Stimulated activated memory B cell treated with anti-CD40 and anti-IgM and Interleukin-4, amounts not matched to agents 10 μg/mL and 1 μg/mL and 100 μg/mL, for 72 hours (primary cell): Measurements from ENCODE around the gene ANKRD44.

ENCODE experiments used
- ATAC-seq: fragments of 150-1000 bp; cut with Tn5 transposase; 2 replicates; pipeline ENCODE4 v1.10.0; 2021
- H3K27ac Mint-ChIP-seq: one replicate; pipeline ENCODE4 v1.8.0; 2022; ENCODE audit warnings: mild to moderate bottlenecking, mixed read lengths
- H3K27me3 Mint-ChIP-seq: one replicate; pipeline ENCODE4 v1.8.0; 2022; ENCODE audit warnings: mixed read lengths
- H3K36me3 Mint-ChIP-seq: one replicate; pipeline ENCODE4 v1.8.0; 2022; ENCODE audit warnings: mixed read lengths
- H3K4me1 Mint-ChIP-seq: one replicate; pipeline ENCODE4 v1.8.0; 2022; ENCODE audit warnings: mixed read lengths
- H3K4me3 Mint-ChIP-seq: one replicate; pipeline ENCODE4 v1.8.0; 2022; ENCODE audit warnings: mild to moderate bottlenecking, moderate library complexity, mixed read lengths
- H3K9me3 Mint-ChIP-seq: one replicate; pipeline ENCODE4 v1.8.0; 2022; ENCODE audit warnings: mixed read lengths

ANKRD44 gene

DNA sequence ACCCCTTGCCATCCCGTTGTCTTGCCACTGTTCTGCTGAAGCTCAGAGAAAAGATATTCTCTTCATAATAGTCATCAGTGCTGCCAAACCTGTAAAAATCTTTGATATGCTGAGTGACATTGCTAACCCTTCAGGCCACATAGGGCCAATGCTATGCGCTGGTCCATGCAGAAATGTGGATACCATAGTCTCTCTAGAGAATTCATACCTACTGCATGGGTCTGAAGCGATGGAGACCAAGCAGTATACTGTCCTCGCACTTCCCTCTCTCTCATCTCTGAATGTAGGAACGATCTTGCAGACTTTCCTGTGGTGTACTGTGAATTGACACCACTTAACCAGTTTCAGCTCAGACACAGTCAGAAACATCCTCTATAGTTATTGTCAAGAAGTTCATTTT is 17.9 kb upstream of the ANKRD44 start:
- H3K4me1 Mint-ChIP-seq = peaks cover 47% of the 10 kb centered on the region
- no peaks in the 10 kb centered on the region for H3K36me3 Mint-ChIP-seq
- H3K4me3 Mint-ChIP-seq = peak overlapping the region; percentile 24
- peak overlapping the region; percentile 99 for H3K27ac Mint-ChIP-seq
- no peaks in the 10 kb centered on the region for H3K27me3 Mint-ChIP-seq
- ATAC-seq = peak; percentile 56
- H3K9me3 Mint-ChIP-seq = peaks cover 5% of the 10 kb centered on the region

DNA sequence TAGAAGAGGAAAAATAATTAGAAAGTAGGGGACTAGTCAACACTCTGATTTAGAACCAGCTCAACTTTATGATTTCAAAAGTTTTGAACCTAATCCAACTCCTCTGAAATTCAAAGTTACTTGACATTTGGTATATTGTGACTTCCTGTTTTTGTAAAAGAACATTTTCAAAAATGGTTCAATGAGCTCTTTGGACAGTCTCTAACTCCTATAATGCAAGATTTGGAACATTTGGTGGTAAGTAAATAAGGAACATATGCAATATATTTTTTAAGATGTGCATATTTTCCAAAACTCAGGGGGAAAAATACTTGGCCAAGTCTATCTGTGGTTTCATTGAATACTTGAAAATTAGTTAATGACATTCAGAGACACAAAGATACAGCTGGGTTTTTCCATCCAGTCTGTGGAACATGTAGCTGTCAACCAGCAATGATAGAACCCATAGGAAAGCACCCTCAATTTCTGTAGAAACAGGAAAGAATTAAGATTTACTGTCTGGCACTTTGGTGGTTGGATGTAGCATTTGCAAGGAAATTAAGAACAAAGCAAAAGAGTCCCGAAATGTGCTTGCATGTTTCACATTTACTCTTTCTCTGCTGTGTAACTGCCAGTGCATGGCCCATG is 17.0 kb upstream of the ANKRD44 start:
- peaks cover 56% of the 10 kb centered on the region for H3K4me1 Mint-ChIP-seq
- ATAC-seq = peak; percentile 85
- no peaks in the 10 kb centered on the region for H3K27me3 Mint-ChIP-seq
- H3K9me3 Mint-ChIP-seq = peaks cover 5% of the 10 kb centered on the region
- H3K36me3 Mint-ChIP-seq = no peaks in the 10 kb centered on the region
- H3K4me3 Mint-ChIP-seq = peak overlapping the region; percentile 72
- peak overlapping the region; percentile 99 for H3K27ac Mint-ChIP-seq

DNA sequence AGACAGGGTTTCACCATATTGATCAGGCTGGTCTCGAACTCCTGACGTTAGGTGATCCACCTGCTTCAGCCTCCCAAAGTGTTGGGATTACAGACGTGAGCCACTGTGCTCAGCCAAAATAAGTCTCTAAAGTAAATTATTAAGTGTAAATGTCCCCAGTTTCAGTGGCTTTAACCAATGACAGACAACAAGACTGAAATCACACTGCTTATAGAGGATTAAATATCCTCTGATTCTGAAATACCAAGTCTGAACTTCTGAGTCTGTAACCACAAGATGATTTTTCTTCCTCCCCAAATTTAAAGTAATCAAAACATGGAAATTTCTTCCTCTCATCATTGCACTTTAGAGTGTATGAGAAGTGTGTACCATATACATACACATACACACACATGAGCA is 16.5 kb upstream of the ANKRD44 start:
- Mint-ChIP-seq H3K4me1 (peaks cover 58% of the 10 kb centered on the region), H3K27me3 (no peaks in the 10 kb centered on the region), H3K36me3 (no peaks in the 10 kb centered on the region), H3K27ac (peak overlapping the region; percentile 99), H3K4me3 (peak overlapping the region; percentile 72), H3K9me3 (peaks cover 5% of the 10 kb centered on the region)
- peak; percentile 55 for ATAC-seq

DNA sequence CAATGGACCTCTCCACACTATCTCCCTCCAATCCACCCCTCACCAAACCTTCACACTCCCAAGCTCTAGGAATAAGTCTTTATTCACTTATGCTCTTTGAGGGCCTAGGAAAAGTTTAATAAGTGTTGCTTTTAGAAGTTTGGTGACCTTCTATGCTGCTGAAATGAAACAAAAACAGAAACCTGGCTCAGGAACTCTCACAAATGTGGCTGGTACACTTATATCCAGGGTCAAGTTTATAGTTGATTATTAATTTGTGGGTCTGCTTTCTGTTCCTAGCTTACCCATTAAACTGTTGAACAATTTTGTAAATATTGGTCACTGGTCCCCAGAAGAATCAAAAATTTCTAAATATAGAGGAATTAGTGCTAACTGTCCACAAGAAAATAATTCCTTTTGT is 14.2 kb upstream of the ANKRD44 start:
- Mint-ChIP-seq H3K36me3 (no peaks in the 10 kb centered on the region), H3K27me3 (no peaks in the 10 kb centered on the region), H3K4me3 (peak overlapping the region; percentile 68), H3K9me3 (no peaks in the 10 kb centered on the region), H3K27ac (peak overlapping the region; percentile 89), H3K4me1 (peaks cover 58% of the 10 kb centered on the region)
- no peak for ATAC-seq

DNA sequence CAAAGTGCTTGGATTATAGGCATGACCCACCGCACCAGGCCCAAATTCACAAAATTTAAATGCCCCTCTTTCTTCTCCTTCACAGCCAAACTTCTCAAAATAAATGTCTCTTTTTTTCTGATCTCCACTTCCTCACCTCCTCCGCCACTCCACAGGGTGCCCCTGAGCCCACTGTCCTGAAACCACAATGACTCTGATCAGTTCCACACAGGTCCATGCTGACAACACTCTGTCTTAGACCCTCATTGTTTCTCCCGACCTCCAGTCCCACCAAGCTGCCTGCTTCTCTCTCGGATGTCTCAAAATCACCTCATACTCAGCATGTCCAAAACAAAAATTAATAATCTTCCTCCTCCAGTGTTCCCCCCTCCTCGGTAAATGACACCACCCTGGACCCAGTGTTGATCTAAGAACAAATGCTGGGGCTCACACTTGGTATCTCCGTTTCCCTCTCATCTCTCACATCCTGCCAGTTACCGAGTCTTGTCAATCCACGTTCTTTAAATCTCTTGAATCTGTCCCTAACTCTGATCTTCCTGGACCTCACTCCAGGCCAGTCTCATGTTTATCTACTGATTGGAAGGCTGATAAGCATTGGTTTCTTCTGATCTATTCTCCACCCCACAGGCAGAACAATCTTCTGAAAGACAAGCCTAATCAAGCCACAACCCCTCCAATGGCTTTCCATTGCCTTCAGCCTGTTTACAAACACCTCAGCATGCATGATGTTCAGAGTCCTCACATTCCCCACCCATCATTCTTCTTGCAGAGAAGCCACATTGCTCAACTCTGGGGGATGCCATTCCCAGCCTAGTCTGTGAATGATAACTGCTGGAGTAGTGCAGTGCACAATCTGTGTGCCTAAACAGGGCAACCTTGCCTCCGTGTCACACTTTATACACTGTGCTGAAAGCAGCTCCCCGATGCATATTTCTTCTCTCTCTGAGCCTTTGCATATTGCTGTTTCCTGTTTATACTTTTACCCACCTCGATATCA is 12.4 kb upstream of the ANKRD44 start:
- H3K36me3 Mint-ChIP-seq = no peaks in the 10 kb centered on the region
- no peaks in the 10 kb centered on the region for H3K27me3 Mint-ChIP-seq
- H3K27ac Mint-ChIP-seq = peak overlapping the region; percentile 89
- peaks cover 49% of the 10 kb centered on the region for H3K4me1 Mint-ChIP-seq
- no peaks in the 10 kb centered on the region for H3K9me3 Mint-ChIP-seq
- peak overlapping the region; percentile 40 for H3K4me3 Mint-ChIP-seq
- peak; percentile 59 for ATAC-seq

DNA sequence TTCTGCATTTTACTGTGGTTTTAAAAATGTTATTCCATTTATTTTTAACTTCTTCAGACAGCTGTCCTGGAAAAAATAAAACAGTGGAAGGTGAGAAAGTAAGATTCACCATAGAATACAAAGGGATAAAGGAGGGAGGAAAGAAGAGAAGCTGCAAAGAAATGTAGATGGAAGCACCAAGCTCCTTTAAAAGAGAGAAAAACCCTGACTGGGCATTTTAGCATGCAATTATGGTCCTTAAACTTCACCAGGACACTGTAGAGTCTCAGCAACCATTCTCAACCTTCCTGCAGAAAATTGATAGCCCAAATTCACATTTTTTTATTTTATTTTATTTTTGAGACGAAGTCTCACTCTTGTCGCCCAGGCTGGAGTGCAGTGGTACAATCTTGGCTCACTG is 11.6 kb upstream of the ANKRD44 start:
- H3K27ac Mint-ChIP-seq = peak overlapping the region; percentile 89
- H3K36me3 Mint-ChIP-seq = no peaks in the 10 kb centered on the region
- peaks cover 40% of the 10 kb centered on the region for H3K4me1 Mint-ChIP-seq
- ATAC-seq = no peak
- H3K27me3 Mint-ChIP-seq = no peaks in the 10 kb centered on the region
- H3K4me3 Mint-ChIP-seq = no peak overlapping the region
- no peaks in the 10 kb centered on the region for H3K9me3 Mint-ChIP-seq

DNA sequence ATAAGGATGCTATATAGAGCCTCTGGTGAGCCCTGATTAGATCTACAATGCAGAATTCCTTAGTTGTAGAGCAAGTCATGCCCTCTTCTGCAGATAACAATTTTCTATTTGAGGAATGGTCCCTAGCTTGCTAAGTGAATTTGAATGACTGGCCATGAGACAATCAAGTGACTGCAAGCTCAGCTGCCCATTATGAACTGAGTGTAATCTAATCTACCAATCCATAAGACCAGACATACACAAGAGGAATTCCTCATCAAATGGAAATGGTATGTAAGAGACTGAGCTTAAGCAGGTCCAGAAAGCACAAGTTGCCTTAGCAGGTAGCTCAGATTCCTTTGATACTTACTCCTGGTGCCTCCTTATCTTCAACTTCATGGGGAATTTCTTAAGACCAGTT is 4.8 kb upstream of the ANKRD44 start:
- no peak for ATAC-seq
- Mint-ChIP-seq H3K9me3 (no peaks in the 10 kb centered on the region), H3K36me3 (no peaks in the 10 kb centered on the region), H3K27me3 (no peaks in the 10 kb centered on the region), H3K4me1 (peaks cover 17% of the 10 kb centered on the region), H3K4me3 (no peak overlapping the region), H3K27ac (no peak overlapping the region)

DNA sequence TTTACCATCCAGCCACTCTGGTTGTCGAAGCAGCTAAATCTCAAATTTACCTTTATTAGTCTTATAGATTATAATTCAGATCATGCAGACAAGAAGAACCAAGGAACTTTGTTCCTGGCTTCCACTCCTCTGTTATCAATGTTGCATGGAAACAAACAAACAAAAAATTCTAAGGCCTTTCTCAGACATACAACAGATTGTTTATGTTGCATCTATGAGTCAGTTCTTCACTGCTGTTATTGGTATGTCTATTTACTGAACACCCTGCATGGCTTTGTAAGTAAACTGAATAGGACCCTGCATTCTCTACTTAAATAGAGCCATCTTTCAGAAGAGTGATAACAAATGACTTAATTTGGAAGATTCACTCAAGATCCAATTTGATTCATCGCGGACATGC is 1.6 kb upstream of the ANKRD44 start:
- ATAC-seq = no peak
- peaks cover 9% of the 10 kb centered on the region for H3K36me3 Mint-ChIP-seq
- peak overlapping the region; percentile 98 for H3K27ac Mint-ChIP-seq
- no peaks in the 10 kb centered on the region for H3K27me3 Mint-ChIP-seq
- H3K9me3 Mint-ChIP-seq = no peaks in the 10 kb centered on the region
- H3K4me3 Mint-ChIP-seq = no peak overlapping the region
- peaks cover 34% of the 10 kb centered on the region for H3K4me1 Mint-ChIP-seq

DNA sequence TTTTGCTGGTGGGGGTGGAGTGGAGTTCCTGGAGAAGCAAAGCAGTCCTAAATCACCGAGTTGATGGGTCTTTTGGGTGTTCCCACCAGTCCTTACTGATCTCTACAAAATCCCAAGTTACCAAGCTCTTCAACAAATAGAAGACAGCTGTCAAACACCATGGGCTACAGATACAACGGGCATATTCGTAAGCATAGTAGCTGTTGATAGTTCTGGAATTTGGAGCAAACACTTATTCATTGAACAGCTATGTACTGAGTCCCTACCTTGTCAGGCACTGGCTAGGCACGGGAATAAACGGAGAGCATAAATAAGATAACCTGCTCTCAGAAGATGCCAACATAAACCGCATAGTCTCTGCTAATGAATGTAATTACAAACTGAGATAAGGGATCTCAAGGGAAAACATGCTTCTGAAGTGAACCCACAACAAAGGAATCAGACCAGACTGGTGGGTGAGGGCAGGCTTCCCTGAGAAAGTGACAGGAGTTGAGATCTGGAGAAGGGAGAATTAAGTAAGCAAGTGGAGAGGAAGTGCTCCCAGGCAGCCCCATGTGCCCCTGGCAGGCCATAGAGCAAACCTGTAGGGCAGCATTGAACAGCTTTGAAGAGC is 947 bp upstream of the ANKRD44 start:
- ATAC-seq = no peak
- peaks cover 9% of the 10 kb centered on the region for H3K36me3 Mint-ChIP-seq
- H3K27me3 Mint-ChIP-seq = no peaks in the 10 kb centered on the region
- peak overlapping the region; percentile 84 for H3K4me3 Mint-ChIP-seq
- peak overlapping the region; percentile 98 for H3K27ac Mint-ChIP-seq
- peaks cover 40% of the 10 kb centered on the region for H3K4me1 Mint-ChIP-seq
- no peaks in the 10 kb centered on the region for H3K9me3 Mint-ChIP-seq

DNA sequence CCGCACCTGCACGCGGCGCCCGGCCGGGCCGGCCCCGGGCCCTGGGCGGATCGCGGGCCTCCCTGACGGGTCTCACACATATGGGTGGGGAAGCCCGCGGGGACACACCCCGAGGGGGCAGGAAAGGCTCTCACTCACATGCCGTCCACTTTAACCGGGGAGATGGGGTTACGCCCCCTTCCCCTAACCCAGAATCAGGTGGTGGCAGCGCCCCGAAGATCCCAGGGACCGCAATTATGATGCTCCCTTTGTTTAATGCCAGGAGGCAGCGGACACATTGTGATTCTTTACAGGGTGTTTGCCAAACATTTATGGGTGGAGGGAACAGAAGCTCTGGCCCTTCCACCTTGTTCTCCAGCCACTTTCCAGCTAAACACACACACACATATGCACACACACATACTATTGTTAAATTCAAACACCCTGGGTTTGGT is 424 bp upstream of the ANKRD44 start:
- no peaks in the 10 kb centered on the region for H3K9me3 Mint-ChIP-seq
- peaks cover 46% of the 10 kb centered on the region for H3K4me1 Mint-ChIP-seq
- no peak for ATAC-seq
- H3K36me3 Mint-ChIP-seq = peaks cover 9% of the 10 kb centered on the region
- H3K27me3 Mint-ChIP-seq = no peaks in the 10 kb centered on the region
- H3K27ac Mint-ChIP-seq = peak overlapping the region; percentile 98
- peak overlapping the region; percentile 84 for H3K4me3 Mint-ChIP-seq

DNA sequence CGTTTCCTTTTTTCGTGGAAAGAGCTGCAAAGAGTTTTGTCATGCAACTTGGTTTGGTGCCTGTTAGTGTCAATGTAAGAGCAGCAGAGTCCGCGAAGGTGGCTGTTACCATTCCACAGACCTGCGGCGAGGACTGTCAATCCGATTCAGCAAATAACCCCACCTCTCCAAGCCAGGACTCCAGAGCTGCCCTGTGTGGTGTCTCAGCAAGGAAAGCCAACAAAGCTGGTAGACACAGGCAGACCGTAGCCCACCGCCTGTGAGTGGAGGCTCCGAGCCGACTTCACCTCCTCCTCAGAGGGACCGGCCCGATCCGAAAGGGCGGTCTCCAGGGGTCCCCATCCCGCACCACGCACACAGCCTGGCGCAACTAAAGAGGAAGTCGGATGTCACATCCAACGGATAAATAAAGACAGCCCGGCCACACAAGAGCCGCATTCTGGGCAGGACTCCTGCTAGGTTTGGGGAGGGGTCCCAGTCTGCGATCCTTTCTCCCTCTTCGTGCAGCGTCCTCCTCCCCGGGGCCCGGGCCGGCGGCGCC is 819 bp downstream of the ANKRD44 start:
- Mint-ChIP-seq H3K4me1 (peaks cover 58% of the 10 kb centered on the region), H3K27ac (peak overlapping the region; percentile 98), H3K4me3 (peak overlapping the region; percentile 97), H3K27me3 (no peaks in the 10 kb centered on the region), H3K9me3 (no peaks in the 10 kb centered on the region), H3K36me3 (peaks cover 18% of the 10 kb centered on the region)
- ATAC-seq = peak; percentile 14

DNA sequence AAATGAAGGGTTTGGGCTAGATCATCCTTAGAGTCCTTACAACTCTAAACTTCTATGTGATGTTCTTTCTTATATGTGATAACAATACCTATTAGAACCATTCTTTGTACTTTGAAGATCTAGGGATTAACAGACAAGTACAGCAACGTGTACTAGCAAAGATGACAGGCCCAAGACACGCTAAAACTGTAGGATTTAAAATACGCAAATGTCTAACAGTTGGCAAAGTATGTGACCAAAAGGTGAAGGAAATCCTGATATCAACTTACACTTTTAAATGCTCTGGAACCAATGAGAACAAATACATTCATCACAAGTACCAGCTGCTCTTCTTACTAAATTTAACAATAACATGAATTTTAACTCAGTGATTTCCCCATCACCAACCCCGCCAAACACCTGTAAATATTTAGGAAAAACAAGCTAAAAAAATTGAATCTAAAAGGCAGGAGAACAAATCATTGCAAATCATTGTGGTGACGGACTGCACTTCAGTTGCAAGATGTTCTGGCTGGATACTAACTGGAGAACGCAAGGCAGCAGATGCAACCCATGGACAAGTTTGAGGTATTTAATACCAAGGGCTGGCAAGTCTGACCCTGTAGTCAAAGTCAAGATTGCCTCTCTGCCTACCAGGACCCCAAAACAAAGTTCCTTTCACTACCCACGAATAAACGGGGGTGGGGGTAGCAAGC is 1.4 kb downstream of the ANKRD44 start:
- Mint-ChIP-seq H3K4me3 (peak overlapping the region; percentile 97), H3K4me1 (peaks cover 64% of the 10 kb centered on the region), H3K9me3 (no peaks in the 10 kb centered on the region), H3K36me3 (peaks cover 22% of the 10 kb centered on the region), H3K27me3 (no peaks in the 10 kb centered on the region), H3K27ac (peak overlapping the region; percentile 98)
- no peak for ATAC-seq

DNA sequence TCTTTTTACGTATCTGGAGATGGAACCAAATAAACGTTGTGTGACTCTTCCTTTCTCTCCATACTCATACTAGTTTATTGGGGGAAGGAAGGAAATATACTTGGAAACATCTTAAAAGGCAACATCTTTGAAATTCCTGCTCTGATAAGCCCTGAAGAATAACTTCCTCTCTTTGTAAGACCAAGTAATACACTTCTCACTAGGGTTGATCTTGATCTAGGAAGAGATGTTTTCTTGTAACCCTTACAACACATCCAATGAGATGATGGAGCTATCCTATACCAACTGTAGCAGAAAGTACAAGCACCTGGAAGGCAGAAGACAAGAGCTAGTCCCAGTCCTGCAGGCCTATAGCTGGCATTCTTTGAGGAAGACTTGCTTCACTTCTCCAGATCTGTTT is 2.0 kb downstream of the ANKRD44 start:
- peaks cover 22% of the 10 kb centered on the region for H3K36me3 Mint-ChIP-seq
- H3K27me3 Mint-ChIP-seq = no peaks in the 10 kb centered on the region
- peak overlapping the region; percentile 98 for H3K27ac Mint-ChIP-seq
- H3K9me3 Mint-ChIP-seq = no peaks in the 10 kb centered on the region
- ATAC-seq = no peak
- peak overlapping the region; percentile 97 for H3K4me3 Mint-ChIP-seq
- peaks cover 66% of the 10 kb centered on the region for H3K4me1 Mint-ChIP-seq

DNA sequence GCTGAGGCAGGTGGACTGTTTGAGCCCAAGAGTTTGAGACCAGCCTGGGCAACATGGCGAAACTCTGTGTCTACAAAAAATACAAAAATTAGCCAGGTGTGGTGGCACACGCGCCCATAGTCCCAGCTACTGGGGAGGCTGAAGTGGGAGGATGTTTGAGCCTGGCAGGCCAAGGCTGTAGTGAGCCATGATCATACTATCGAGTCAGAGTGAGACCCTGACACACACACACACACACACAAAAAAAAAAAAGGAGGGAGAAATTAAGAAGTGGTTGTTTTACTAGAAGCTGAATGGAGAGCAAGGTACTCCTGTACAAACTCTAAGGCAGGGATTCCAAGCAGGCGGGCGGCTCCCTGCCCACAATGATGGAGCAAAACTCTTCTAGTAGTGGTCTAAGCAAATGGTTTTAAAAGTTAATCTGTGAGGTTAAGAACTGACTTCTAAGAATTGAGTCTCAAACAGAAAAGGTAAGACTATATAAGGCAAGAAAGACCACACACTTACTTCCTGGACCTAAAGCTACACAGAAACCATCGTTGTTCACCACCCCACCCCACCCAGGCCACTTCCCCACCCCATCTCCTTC is 2.6 kb downstream of the ANKRD44 start:
- ATAC-seq = peak; percentile 44
- H3K4me3 Mint-ChIP-seq = peak overlapping the region; percentile 97
- H3K4me1 Mint-ChIP-seq = peaks cover 69% of the 10 kb centered on the region
- H3K27me3 Mint-ChIP-seq = no peaks in the 10 kb centered on the region
- H3K9me3 Mint-ChIP-seq = no peaks in the 10 kb centered on the region
- H3K27ac Mint-ChIP-seq = peak overlapping the region; percentile 98
- H3K36me3 Mint-ChIP-seq = peaks cover 23% of the 10 kb centered on the region
